NCI-H2227 (cell line): ENCODE measurements around the gene TCF7L2.

Experiments
- DNase-seq: peaks from one replicate; lab custom pipeline; 2025; ENCODE audit not compliant: unreplicated experiment; lab: John Stamatoyannopoulos, UW

Gene TCF7L2

GRCh38 chr10:113042868-113043267 lies 92.8 kb downstream of the TCF7L2 start:
- DNase-seq, result no peak

GRCh38 chr10:113044016-113044755 lies 94.1 kb downstream of the TCF7L2 start:
- DNase-seq, result no peak

- DNase-seq, result no peak
These were observed 95.4 kb downstream of the TCF7L2 start for GRCh38 chr10:113045147-113046055.

- no peak for DNase-seq
These were observed 97.1 kb downstream of the TCF7L2 start for GRCh38 chr10:113047151-113047550.

GRCh38 chr10:113047605-113047962 lies 97.5 kb downstream of the TCF7L2 start:
- DNase-seq, result no peak

- no peak for DNase-seq
These were observed 98.1 kb downstream of the TCF7L2 start for GRCh38 chr10:113047963-113048781.

- DNase-seq, result no peak
These were observed 99.8 kb downstream of the TCF7L2 start for GRCh38 chr10:113049881-113050280.

GRCh38 chr10:113052076-113052830 lies 102.2 kb downstream of the TCF7L2 start:
- DNase-seq, result no peak

GRCh38 chr10:113053091-113053490 lies 103.0 kb downstream of the TCF7L2 start:
- no peak for DNase-seq

- no peak for DNase-seq
These were observed 103.8 kb downstream of the TCF7L2 start for GRCh38 chr10:113053881-113054280.

GRCh38 chr10:113055458-113055857 lies 105.4 kb downstream of the TCF7L2 start:
- no peak for DNase-seq

- no peak for DNase-seq
These were observed 106.0 kb downstream of the TCF7L2 start for GRCh38 chr10:113056030-113056429.

GRCh38 chr10:113056441-113057021 lies 106.5 kb downstream of the TCF7L2 start:
- DNase-seq, result no peak

- peak; percentile 18 for DNase-seq
These were observed 108.0 kb downstream of the TCF7L2 start for GRCh38 chr10:113057948-113058522.

GRCh38 chr10:113058523-113059370 lies 108.7 kb downstream of the TCF7L2 start:
- DNase-seq, result peak; percentile 47

GRCh38 chr10:113059371-113059780 lies 109.3 kb downstream of the TCF7L2 start:
- no peak for DNase-seq

GRCh38 chr10:113060201-113061053 lies 110.4 kb downstream of the TCF7L2 start:
- DNase-seq, result peak; percentile 5

- DNase-seq, result no peak
These were observed 111.0 kb downstream of the TCF7L2 start for GRCh38 chr10:113061054-113061430.
